H9 (cell line): Measurements from ENCODE around the gene SYNE2. TPM values are rescaled to one million over a fixed set of nuclear protein-coding genes. Genes with fewer than 3 reads are reported as not detected.
A peak's percentile ranks its signal among the peaks of the same experiment; 100 is the strongest.

Experiments used
- DNase-seq: peaks from one replicate; pipeline ENCODE4 v3.0.0-alpha.2; 2017
- H2AFZ ChIP-seq: one replicate; pipeline ENCODE4 v1.6.1; 2013; ENCODE audit warnings: mild to moderate bottlenecking, low read length, control low read depth, moderate library complexity
- H2AK5ac ChIP-seq: 2 replicates; pipeline ENCODE4 v1.6.1; 2013; ENCODE audit warnings: low read length, control low read depth, mixed read lengths; ENCODE audit not compliant: insufficient read length
- H2BK120ac ChIP-seq: one replicate; pipeline ENCODE4 v1.6.1; 2013; ENCODE audit warnings: low read depth, mild to moderate bottlenecking, low read length, control low read depth, inconsistent platforms; ENCODE audit not compliant: poor library complexity, severe bottlenecking
- H2BK12ac ChIP-seq: 2 replicates; pipeline ENCODE4 v1.6.1; 2013; ENCODE audit warnings: low read length, control low read depth, mixed read lengths, low read depth; ENCODE audit not compliant: insufficient read length
- H2BK15ac ChIP-seq: 2 replicates; pipeline ENCODE4 v1.6.1; 2013; ENCODE audit warnings: low read depth, low read length, control low read depth
- H2BK20ac ChIP-seq: one replicate; pipeline ENCODE4 v1.6.1; 2013; ENCODE audit warnings: low read depth, mild to moderate bottlenecking, low read length, control low read depth, inconsistent platforms; ENCODE audit not compliant: poor library complexity, severe bottlenecking
- H2BK5ac ChIP-seq: 2 replicates; pipeline ENCODE4 v1.6.1; 2013; ENCODE audit warnings: low read length, control low read depth, mixed read lengths; ENCODE audit not compliant: insufficient read length
- H3K14ac ChIP-seq: 2 replicates; pipeline ENCODE4 v1.6.1; 2013; ENCODE audit warnings: low read length, control low read depth; ENCODE audit not compliant: insufficient read depth
- H3K18ac ChIP-seq: 2 replicates; pipeline ENCODE4 v1.6.1; 2013; ENCODE audit warnings: low read depth, mild to moderate bottlenecking, mixed read lengths, low read length, control low read depth; ENCODE audit not compliant: insufficient read length
- H3K23ac ChIP-seq: 2 replicates; pipeline ENCODE4 v1.6.1; 2013; ENCODE audit warnings: low read length, control low read depth, mixed read lengths, low read depth; ENCODE audit not compliant: insufficient read length
- H3K23me2 ChIP-seq: 2 replicates; pipeline ENCODE4 v1.6.1; 2013; ENCODE audit warnings: low read depth, mild to moderate bottlenecking, mixed read lengths, low read length, control low read depth; ENCODE audit not compliant: insufficient read length, poor library complexity, severe bottlenecking
- H3K27ac ChIP-seq: 2 replicates; pipeline ENCODE4 v1.5.1; 2013; ENCODE audit warnings: low read length, control low read depth, mixed read lengths, low read depth; ENCODE audit not compliant: insufficient read length
- H3K27me3 ChIP-seq: 2 replicates; pipeline ENCODE4 v1.6.1; 2013; ENCODE audit warnings: low read length, control low read depth, inconsistent platforms; ENCODE audit not compliant: insufficient read depth
- H3K4ac ChIP-seq: 2 replicates; pipeline ENCODE4 v1.6.1; 2013; ENCODE audit warnings: low read depth, mild to moderate bottlenecking, control low read depth, inconsistent platforms, low read length, moderate library complexity
- H3K4me1 ChIP-seq: 2 replicates; pipeline ENCODE4 v1.6.1; 2013; ENCODE audit warnings: low read length, control low read depth, inconsistent platforms; ENCODE audit not compliant: insufficient read depth
- H3K4me2 ChIP-seq: 2 replicates; pipeline ENCODE4 v1.6.1; 2013; ENCODE audit warnings: low read length, control low read depth, mixed read lengths; ENCODE audit not compliant: insufficient read length, insufficient read depth
- H3K56ac ChIP-seq: 2 replicates; pipeline ENCODE4 v1.6.1; 2013; ENCODE audit warnings: low read depth, mild to moderate bottlenecking, mixed read lengths, low read length, control low read depth; ENCODE audit not compliant: insufficient read length
- H3K79me1 ChIP-seq: 2 replicates; pipeline ENCODE4 v1.6.1; 2013; ENCODE audit warnings: low read depth, mild to moderate bottlenecking, moderate library complexity, low read length, control low read depth, inconsistent platforms; ENCODE audit not compliant: insufficient read depth, poor library complexity, severe bottlenecking
- H3K79me2 ChIP-seq: 2 replicates; pipeline ENCODE4 v1.6.1; 2013; ENCODE audit warnings: low read length, control low read depth, inconsistent platforms; ENCODE audit not compliant: insufficient read depth
- H3K9ac ChIP-seq: 2 replicates; pipeline ENCODE4 v1.6.1; 2013; ENCODE audit warnings: low read length, control low read depth, mixed read lengths; ENCODE audit not compliant: insufficient read length; ENCODE audit errors: extremely low read depth
- H3K9me3 ChIP-seq: one replicate; pipeline ENCODE4 v1.6.1; 2013; ENCODE audit warnings: low read depth, low read length, inconsistent platforms; ENCODE audit not compliant: control insufficient read depth
- H3T11ph ChIP-seq: one replicate; pipeline ENCODE4 v1.6.1; 2013; ENCODE audit warnings: mild to moderate bottlenecking, low read length, control low read depth, inconsistent platforms
- H4K20me1 ChIP-seq: one replicate; pipeline ENCODE4 v1.6.1; 2013; ENCODE audit not compliant: control insufficient read depth, insufficient read length, insufficient read depth
- H4K5ac ChIP-seq: 2 replicates; pipeline ENCODE4 v1.6.1; 2013; ENCODE audit warnings: low read depth, mild to moderate bottlenecking, mixed read lengths, low read length, control low read depth; ENCODE audit not compliant: insufficient read length
- H4K8ac ChIP-seq: replicated peaks from 2 replicates; pipeline ENCODE4 v1.6.1; 2013; ENCODE audit warnings: low read length, control low read depth, mixed read lengths, low read depth; ENCODE audit not compliant: insufficient read length
- H4K91ac ChIP-seq: 2 replicates; pipeline ENCODE4 v1.6.1; 2013; ENCODE audit warnings: low read depth, mild to moderate bottlenecking, moderate library complexity, mixed read lengths, low read length, control low read depth; ENCODE audit not compliant: insufficient read length
- H3K27ac Mint-ChIP-seq, 3 experiments: 2 replicates in 2 of 3; 3 replicates in 1 of 3; pipeline ENCODE4 v1.8.0; 2020 to 2021; ENCODE audit warnings: mixed read lengths in 3 of 3, mild to moderate bottlenecking in 1 of 3, moderate library complexity in 1 of 3
- H3K27me3 Mint-ChIP-seq: 2 replicates; pipeline ENCODE4 v1.8.0; 2021; ENCODE audit warnings: low read depth, mild to moderate bottlenecking, moderate library complexity, mixed read lengths
- H3K36me3 Mint-ChIP-seq, 3 experiments: 2 replicates in 2 of 3; 3 replicates in 1 of 3; pipeline ENCODE4 v1.8.0; 2020 to 2021; ENCODE audit warnings: low read depth in 3 of 3, mixed read lengths in 3 of 3; ENCODE audit not compliant: insufficient read depth in 1 of 3
- H3K4me1 Mint-ChIP-seq, 2 experiments: 2 replicates each; pipeline ENCODE4 v1.8.0; 2020; ENCODE audit warnings: mixed read lengths in 2 of 2
- H3K4me3 Mint-ChIP-seq, 2 experiments: 2 replicates in 1 of 2; 3 replicates in 1 of 2; pipeline ENCODE4 v1.8.0; 2020 to 2021; ENCODE audit warnings: mild to moderate bottlenecking in 2 of 2, mixed read lengths in 2 of 2, moderate library complexity in 1 of 2
- H3K9me3 Mint-ChIP-seq, 2 experiments: 2 replicates in 1 of 2; 3 replicates in 1 of 2; pipeline ENCODE4 v1.8.0; 2020; ENCODE audit warnings: mild to moderate bottlenecking in 2 of 2, mixed read lengths in 2 of 2, moderate library complexity in 1 of 2
- WGBS: extraction: QIAGEN DNeasy Blood & Tissue Kit; methylation state at CpG from one replicate; pipeline ENCODE4 v1.1.7; 2013; ENCODE audit warnings: missing lambda C conversion rate, low lambda C conversion rate, mixed read lengths; ENCODE audit not compliant: insufficient read length; ENCODE audit errors: extremely low coverage; 5-methylcytosine and 5-hydroxymethylcytosine counted together
- total RNA-seq: library from RNA; stranded (reverse); gene quantifications from 2 replicates; pipeline ENCODE4 v1.2.1, GENCODE V29; 2021
- TF ChIP-seq, protein P1 (sequence below): fragments of 200-600 bp; sonication (generic); conservative IDR thresholded peaks from 3 replicates; pipeline ENCODE4 v1.8.0; 2021; ENCODE audit warnings: antibody characterized with exemption, mild to moderate bottlenecking

The SYNE2 gene
- total RNA-seq, 1 experiment from 2014 or later = 43.3 TPM

GRCh38 chr14:64123241-64123822, 270.5 kb downstream of the SYNE2 start:
- Histone ChIP-seq H3K4me1 (no peaks in the 10 kb centered on the region), H3K9ac (no peak overlapping the region), H3K9me3 (no peaks in the 10 kb centered on the region), H3K23ac (no peak overlapping the region), H3K4me2 (no peak overlapping the region), H3K56ac (no peak overlapping the region), H3K27ac (no peak overlapping the region), H2BK5ac (no peak overlapping the region), H4K91ac (no peak overlapping the region), H3K79me1 (no peaks in the 10 kb centered on the region), H3T11ph (no peak overlapping the region), H3K14ac (no peak overlapping the region), H4K8ac (no peak overlapping the region), H2BK15ac (no peak overlapping the region), H3K27me3 (no peaks in the 10 kb centered on the region), H2AFZ (no peak overlapping the region), H4K5ac (no peak overlapping the region), H2BK120ac (no peak overlapping the region), H3K4ac (no peak overlapping the region), H2BK12ac (no peak overlapping the region), H4K20me1 (no peaks in the 10 kb centered on the region), H3K23me2 (no peaks in the 10 kb centered on the region), H2BK20ac (no peak overlapping the region), H3K18ac (no peak overlapping the region), H3K79me2 (no peaks in the 10 kb centered on the region), H2AK5ac (no peak overlapping the region)
- TF ChIP-seq, protein P1, sequence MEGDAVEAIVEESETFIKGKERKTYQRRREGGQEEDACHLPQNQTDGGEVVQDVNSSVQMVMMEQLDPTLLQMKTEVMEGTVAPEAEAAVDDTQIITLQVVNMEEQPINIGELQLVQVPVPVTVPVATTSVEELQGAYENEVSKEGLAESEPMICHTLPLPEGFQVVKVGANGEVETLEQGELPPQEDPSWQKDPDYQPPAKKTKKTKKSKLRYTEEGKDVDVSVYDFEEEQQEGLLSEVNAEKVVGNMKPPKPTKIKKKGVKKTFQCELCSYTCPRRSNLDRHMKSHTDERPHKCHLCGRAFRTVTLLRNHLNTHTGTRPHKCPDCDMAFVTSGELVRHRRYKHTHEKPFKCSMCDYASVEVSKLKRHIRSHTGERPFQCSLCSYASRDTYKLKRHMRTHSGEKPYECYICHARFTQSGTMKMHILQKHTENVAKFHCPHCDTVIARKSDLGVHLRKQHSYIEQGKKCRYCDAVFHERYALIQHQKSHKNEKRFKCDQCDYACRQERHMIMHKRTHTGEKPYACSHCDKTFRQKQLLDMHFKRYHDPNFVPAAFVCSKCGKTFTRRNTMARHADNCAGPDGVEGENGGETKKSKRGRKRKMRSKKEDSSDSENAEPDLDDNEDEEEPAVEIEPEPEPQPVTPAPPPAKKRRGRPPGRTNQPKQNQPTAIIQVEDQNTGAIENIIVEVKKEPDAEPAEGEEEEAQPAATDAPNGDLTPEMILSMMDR = no peak
- Mint-ChIP-seq H3K27me3 (no peaks in the 10 kb centered on the region), H3K9me3 (no peaks in the 10 kb centered on the region), H3K27ac (peak overlapping the region in 1 of 3 experiments; percentile 56; a peak in 1 of 7 replicates), H3K36me3 (peaks cover 8 to 35% (median 28%) of the 10 kb centered on the region in 3 experiments; a peak in 6 of 7 replicates), H3K4me1 (no peaks in the 10 kb centered on the region), H3K4me3 (no peak overlapping the region)
- no CpG with 5 or more reads among the region's 5 CpGs for WGBS
- no peak for DNase-seq
